ENCODE measurements around the gene EXO1. TPM values are rescaled to one million over a fixed set of nuclear protein-coding genes. Genes with fewer than 3 reads are reported as not detected.

EXO1 gene
- total RNA-seq, 4 donors from 2014 or later: 0.68 to 2.4 (median 0.88) TPM; not detected in 1

GRCh38 chr1:241869022-241869421 is 21.0 kb downstream of the EXO1 start:
- no peak for TF ChIP-seq CTCF (IDR thresholded peaks at IDR 0.05; ENCODE audit: low read depth)

- no peak for TF ChIP-seq CTCF (IDR thresholded peaks at IDR 0.05; ENCODE audit: low read depth)
These were observed 22.3 kb downstream of the EXO1 start for GRCh38 chr1:241870336-241870735.

GRCh38 chr1:241870746-241871430 is 22.9 kb downstream of the EXO1 start:
- no peak for TF ChIP-seq CTCF (IDR thresholded peaks at IDR 0.05; ENCODE audit: low read depth)

DNA sequence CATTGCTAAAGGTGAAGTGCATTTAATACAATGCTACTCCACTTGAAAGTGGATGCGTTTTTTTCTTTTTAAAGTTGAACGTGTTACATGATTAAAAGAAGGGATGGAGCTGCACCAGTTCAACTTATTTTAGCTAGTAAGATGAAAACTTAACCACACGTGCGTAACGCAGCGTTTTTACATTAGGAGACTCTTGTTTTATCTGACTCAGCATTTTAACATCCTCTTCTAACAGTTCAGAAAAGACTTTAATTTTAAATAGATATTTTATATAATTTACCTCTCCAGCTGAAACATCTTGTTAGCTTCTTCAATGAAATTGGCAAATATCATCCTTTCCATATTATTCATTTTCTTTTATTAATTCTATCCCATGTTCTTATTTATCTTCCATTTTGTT is 33.4 kb downstream of the EXO1 start:
- TF ChIP-seq CTCF (IDR thresholded peaks at IDR 0.05; ENCODE audit: low read depth): no peak

- no peak for TF ChIP-seq CTCF (IDR thresholded peaks at IDR 0.05; ENCODE audit: low read depth)
These were observed 35.2 kb downstream of the EXO1 start for GRCh38 chr1:241883159-241883558.

DNA sequence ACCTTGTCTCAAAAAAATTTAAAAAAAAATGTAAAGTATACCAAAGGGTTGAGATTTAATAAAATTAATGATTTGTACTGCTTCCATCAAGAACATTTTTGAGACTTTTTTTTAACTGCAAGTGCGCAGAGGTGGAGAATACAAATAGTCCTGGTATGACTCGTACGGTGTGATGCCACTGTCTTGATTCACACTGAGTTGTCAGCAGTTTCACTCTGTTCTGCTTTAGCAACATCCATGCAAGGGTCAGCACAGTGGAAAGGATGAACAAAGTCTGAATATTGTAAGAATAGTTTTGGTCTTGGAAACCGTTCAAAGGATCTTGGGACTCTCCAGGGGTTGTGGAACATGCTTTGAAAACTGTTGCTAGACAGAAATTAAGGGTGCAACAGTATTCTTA is 40.2 kb downstream of the EXO1 start:
- no peak for TF ChIP-seq CTCF (IDR thresholded peaks at IDR 0.05; ENCODE audit: low read depth)

DNA sequence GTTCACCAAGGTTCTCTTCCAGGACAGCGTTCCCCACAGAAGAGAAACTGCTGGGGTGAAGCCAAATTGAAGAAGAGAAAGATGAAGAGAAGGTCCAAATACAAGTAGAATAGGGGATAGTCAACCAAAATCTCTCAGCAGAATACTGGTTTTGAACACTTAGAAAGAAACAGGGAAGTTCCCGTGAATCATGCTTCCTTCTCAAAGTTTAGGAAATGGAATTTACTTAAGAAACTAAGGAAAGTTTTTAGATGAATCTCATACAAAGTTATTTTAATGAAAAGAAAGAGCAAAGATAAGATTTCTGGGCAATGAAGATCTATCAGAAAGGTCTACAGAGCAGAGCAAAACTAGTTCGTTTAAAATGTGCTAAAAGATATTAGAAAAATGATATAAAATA is 43.3 kb downstream of the EXO1 start:
- no peak for TF ChIP-seq CTCF (IDR thresholded peaks at IDR 0.05; ENCODE audit: low read depth)
